ENCODE results near the gene ALG2. TPM values are rescaled to one million over a fixed set of nuclear protein-coding genes. Genes with fewer than 3 reads are reported as not detected.
"Not testable (repeated sequence)": the region's sequence is repeated elsewhere in the genome, so short reads cannot be mapped to it uniquely, and the experiment has no call there.

The ALG2 gene
- polyA plus RNA-seq, 1 experiment = 61.6 TPM

GRCh38 chr9:99238331-99238730 lies 16.6 kb upstream of the ALG2 start:
- no peak for TF ChIP-seq CTCF (IDR thresholded peaks at IDR 0.05; ENCODE audit: low read depth, low read length)
- CTCF ChIA-PET = no interaction called here

GRCh38 chr9:99237849-99238248 lies 16.1 kb upstream of the ALG2 start:
- CTCF ChIA-PET; H3K9me3 ChIP-seq (ENCODE audit: control insufficient read depth, insufficient read depth, low read length); DNase-seq (ENCODE audit: low read depth, low spot score); H3K27me3 ChIP-seq (ENCODE audit: control insufficient read depth, insufficient read depth, low read length); POLR2A ChIA-PET; H3K4me3 ChIP-seq (ENCODE audit: low read depth, low read length); H3K27ac ChIP-seq (ENCODE audit: low read depth, low read length): not testable (repeated sequence)

More at GRCh38 chr9:99238331-99238730, 16.6 kb upstream of the ALG2 start:
- H3K9me3 ChIP-seq (ENCODE audit: control insufficient read depth, insufficient read depth, low read length) = no peaks in the 10 kb centered on the region
- no peaks in the 10 kb centered on the region for H3K27me3 ChIP-seq (ENCODE audit: control insufficient read depth, insufficient read depth, low read length)
- DNase-seq (ENCODE audit: low read depth, low spot score) = no peak
- POLR2A ChIA-PET = no interaction called here
- no peak overlapping the region for H3K4me3 ChIP-seq (ENCODE audit: low read depth, low read length)
- no peak overlapping the region for H3K27ac ChIP-seq (ENCODE audit: low read depth, low read length)

GRCh38 chr9:99237356-99237755 lies 15.6 kb upstream of the ALG2 start:
- no peak for DNase-seq (ENCODE audit: low read depth, low spot score)
- ChIA-PET POLR2A (no interaction called here), CTCF (no interaction called here)
- no peaks in the 10 kb centered on the region for H3K27me3 ChIP-seq (ENCODE audit: control insufficient read depth, insufficient read depth, low read length)
- no peaks in the 10 kb centered on the region for H3K9me3 ChIP-seq (ENCODE audit: control insufficient read depth, insufficient read depth, low read length)
- H3K4me3 ChIP-seq (ENCODE audit: low read depth, low read length) = no peak overlapping the region
- H3K27ac ChIP-seq (ENCODE audit: low read depth, low read length) = no peak overlapping the region
- TF ChIP-seq CTCF (IDR thresholded peaks at IDR 0.05; ENCODE audit: low read depth, low read length) = no peak

GRCh38 chr9:99235926-99236634 lies 14.3 kb upstream of the ALG2 start:
- ChIA-PET POLR2A (no interaction called here), CTCF (no interaction called here)

GRCh38 chr9:99235069-99235468 lies 13.3 kb upstream of the ALG2 start:
- DNase-seq (ENCODE audit: low read depth, low spot score) = no peak
- Histone ChIP-seq H3K4me3 (ENCODE audit: low read depth, low read length) (no peak overlapping the region), H3K27me3 (ENCODE audit: control insufficient read depth, insufficient read depth, low read length) (no peaks in the 10 kb centered on the region), H3K9me3 (ENCODE audit: control insufficient read depth, insufficient read depth, low read length) (no peaks in the 10 kb centered on the region), H3K27ac (ENCODE audit: low read depth, low read length) (no peak overlapping the region)
- no peak for TF ChIP-seq CTCF (IDR thresholded peaks at IDR 0.05; ENCODE audit: low read depth, low read length)
- ChIA-PET POLR2A (no interaction called here), CTCF (no interaction called here)

More at GRCh38 chr9:99235926-99236634, 14.3 kb upstream of the ALG2 start:
- no peaks in the 10 kb centered on the region for H3K27me3 ChIP-seq (ENCODE audit: control insufficient read depth, insufficient read depth, low read length)
- H3K27ac ChIP-seq (ENCODE audit: low read depth, low read length) = no peak overlapping the region
- H3K4me3 ChIP-seq (ENCODE audit: low read depth, low read length) = no peak overlapping the region
- H3K9me3 ChIP-seq (ENCODE audit: control insufficient read depth, insufficient read depth, low read length) = no peaks in the 10 kb centered on the region
- DNase-seq (ENCODE audit: low read depth, low spot score) = no peak
- no peak for TF ChIP-seq CTCF (IDR thresholded peaks at IDR 0.05; ENCODE audit: low read depth, low read length)
